Measurements from ENCODE around the gene CDR2.
"Not testable (repeated sequence)": the region's sequence is repeated elsewhere in the genome, so short reads cannot be mapped to it uniquely, and the experiment has no call there.

The CDR2 gene

DNA sequence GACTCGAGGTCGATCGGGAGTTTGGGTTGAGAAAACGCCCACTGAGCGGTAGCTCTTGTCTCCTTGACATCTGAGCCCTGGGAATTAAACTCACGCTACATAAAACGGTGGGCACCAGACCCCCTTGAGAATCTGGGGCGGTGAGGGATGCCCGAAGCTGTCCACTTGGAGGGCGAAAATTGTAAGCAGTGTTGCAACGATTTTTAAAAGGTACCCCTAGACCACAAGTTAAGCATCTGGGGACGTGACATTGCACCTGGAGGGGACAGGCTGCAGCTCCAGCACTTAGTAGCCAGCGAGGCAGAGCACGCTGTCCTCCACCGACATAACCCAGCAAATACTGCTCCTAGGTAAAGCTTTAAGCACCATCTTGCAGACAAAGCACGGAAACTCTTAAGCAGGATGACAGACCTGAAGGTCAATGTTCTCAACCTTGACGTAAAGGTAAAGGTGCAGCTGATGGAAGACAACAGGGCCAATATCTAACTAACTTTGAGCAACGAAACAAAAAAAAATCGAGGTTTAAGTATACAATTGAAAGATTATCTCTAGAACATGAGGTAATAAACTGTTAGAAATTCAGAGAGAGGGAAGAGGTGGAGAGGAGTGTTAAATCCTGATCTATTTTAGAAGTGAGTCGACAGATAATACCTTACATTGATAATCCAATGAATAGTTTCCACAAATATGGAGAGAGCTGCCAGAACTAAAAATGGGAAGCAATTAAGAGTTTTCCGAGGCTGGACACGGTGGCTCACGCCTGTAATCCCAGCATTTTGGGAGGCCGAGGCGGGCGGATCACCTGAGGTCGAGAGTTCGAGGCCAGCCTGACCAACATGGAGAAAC lies 921 bp upstream of the CDR2 start:
- no peak for TF ChIP-seq FOXA1 (IDR thresholded peaks at IDR 0.05)
- peak; percentile 22; the same call in 1 of the 2 replicates for TF ChIP-seq L3MBTL2 (conservative IDR thresholded peaks at IDR 0.05)
- no peak for TF ChIP-seq BHLHE40 (IDR thresholded peaks at IDR 0.05; ENCODE audit: borderline replicate concordance)
- TF ChIP-seq, protein P1, sequence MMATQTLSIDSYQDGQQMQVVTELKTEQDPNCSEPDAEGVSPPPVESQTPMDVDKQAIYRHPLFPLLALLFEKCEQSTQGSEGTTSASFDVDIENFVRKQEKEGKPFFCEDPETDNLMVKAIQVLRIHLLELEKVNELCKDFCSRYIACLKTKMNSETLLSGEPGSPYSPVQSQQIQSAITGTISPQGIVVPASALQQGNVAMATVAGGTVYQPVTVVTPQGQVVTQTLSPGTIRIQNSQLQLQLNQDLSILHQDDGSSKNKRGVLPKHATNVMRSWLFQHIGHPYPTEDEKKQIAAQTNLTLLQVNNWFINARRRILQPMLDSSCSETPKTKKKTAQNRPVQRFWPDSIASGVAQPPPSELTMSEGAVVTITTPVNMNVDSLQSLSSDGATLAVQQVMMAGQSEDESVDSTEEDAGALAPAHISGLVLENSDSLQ (IDR thresholded peaks at IDR 0.05) = no peak
- ChIA-PET POLR2A (interaction anchor here (1.1 kb wide), 1 partner anchor 20 kb away, joined by 4 read pairs; no protein-coding TSS in a partner anchor), CTCF (interaction anchor here (0.7 kb wide), 1 partner anchor 463 kb away, joined by 4 read pairs; no protein-coding TSS in a partner anchor)
- no peak for DNase-seq (ENCODE audit: extremely low spot score)

DNA sequence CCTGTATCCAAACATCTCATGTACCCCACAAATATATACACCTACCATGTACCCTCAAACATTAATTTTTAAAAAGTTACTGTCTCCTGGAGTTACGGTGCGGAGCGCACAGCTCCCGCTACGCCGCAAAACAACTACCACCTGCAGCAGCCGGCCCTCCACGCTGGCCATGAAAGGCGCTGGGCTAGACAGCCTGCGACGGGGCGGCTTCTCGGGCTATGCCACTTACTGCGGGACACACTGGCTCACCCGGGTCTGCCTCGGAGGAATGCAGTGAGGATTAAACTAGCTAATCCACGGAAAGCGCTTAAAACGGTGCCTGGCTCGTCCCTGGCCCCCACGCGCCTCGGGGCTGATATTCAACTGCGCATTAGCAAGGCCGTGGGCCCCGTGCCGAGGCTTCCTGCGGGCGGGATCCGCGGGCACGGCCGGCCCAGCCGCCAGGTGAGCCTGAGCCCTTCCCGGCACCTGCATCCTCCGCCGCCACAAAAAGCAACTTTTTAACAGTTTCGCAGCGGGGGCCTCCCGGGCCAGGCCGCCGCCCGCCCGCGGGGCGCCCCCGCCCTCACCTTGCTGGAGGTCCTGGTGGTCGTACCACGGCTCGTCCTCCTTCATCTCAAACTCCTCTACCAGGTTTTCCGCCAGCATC lies 633 bp downstream of the CDR2 start:
- CTCF ChIA-PET = no interaction called here
- DNase-seq (ENCODE audit: extremely low spot score) = peak; percentile 26
- POLR2A ChIA-PET = interaction anchor here (0.8 kb wide), 1 partner anchor 10 kb away, joined by 4 read pairs; no protein-coding TSS in a partner anchor
- TF ChIP-seq LEF1 (IDR thresholded peaks at IDR 0.05; ENCODE audit: borderline replicate concordance) = no peak
- TF ChIP-seq ELF4 (IDR thresholded peaks at IDR 0.05) = no peak
- no peak for TF ChIP-seq CTBP1 (IDR thresholded peaks at IDR 0.05; ENCODE audit: borderline replicate concordance)
- no peak for TF ChIP-seq SP1 (IDR thresholded peaks at IDR 0.05)
- peak; percentile 83 for TF ChIP-seq L3MBTL2 (conservative IDR thresholded peaks at IDR 0.05)

DNA sequence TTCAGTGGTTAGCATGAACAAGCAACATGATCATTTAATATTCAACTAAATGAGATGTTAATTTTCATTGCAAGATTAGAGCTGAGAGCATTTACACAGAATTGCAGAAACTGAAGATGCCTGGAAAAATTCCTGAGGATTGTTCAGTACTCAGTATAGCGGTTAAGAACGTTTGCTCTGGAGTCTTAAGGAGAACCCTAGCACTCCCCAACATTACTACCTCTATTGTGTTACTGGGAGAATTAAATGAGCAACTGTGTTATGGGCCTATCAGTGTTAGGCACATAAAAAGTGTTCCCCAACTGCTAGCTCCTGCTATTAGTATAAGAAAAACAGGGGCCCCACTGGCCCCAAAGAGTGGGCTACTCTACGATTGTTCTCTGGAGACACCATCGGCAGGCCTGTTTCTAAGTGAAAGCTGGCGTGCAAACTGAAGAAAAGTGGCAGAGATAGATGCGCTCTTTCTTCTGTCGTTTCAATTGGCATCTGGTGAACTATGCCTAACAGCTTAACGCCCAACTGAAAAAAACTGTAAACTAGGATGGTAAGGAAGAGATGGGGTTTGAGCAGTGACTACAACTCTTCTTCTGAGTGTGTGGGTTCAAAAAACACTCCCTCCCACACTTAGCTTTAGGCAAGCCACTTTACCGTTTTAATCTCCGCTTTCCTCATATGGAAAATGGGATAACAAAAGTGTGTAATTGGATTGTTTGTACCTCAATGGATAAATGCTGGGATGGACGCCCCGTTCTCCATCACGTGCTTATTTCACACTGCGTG lies 1.3 kb downstream of the CDR2 start:
- TF ChIP-seq ZNF384 (IDR thresholded peaks at IDR 0.05) = no peak
- TF ChIP-seq, protein P1 (IDR thresholded peaks at IDR 0.05) = no peak
- no peak for TF ChIP-seq TARDBP (IDR thresholded peaks at IDR 0.05)
- no peak for TF ChIP-seq FOXM1 (IDR thresholded peaks at IDR 0.05; ENCODE audit: borderline replicate concordance)
- TF ChIP-seq FOXK2 (IDR thresholded peaks at IDR 0.05) = no peak
- TF ChIP-seq SUZ12 (IDR thresholded peaks at IDR 0.05) = no peak
- no peak for TF ChIP-seq NFRKB (IDR thresholded peaks at IDR 0.05)
- DNase-seq (ENCODE audit: extremely low spot score) = no peak
- CTCF ChIA-PET = no interaction called here
- POLR2A ChIA-PET = interaction anchor here (0.8 kb wide), 1 partner anchor 9 kb away, joined by 4 read pairs; no protein-coding TSS in a partner anchor

DNA sequence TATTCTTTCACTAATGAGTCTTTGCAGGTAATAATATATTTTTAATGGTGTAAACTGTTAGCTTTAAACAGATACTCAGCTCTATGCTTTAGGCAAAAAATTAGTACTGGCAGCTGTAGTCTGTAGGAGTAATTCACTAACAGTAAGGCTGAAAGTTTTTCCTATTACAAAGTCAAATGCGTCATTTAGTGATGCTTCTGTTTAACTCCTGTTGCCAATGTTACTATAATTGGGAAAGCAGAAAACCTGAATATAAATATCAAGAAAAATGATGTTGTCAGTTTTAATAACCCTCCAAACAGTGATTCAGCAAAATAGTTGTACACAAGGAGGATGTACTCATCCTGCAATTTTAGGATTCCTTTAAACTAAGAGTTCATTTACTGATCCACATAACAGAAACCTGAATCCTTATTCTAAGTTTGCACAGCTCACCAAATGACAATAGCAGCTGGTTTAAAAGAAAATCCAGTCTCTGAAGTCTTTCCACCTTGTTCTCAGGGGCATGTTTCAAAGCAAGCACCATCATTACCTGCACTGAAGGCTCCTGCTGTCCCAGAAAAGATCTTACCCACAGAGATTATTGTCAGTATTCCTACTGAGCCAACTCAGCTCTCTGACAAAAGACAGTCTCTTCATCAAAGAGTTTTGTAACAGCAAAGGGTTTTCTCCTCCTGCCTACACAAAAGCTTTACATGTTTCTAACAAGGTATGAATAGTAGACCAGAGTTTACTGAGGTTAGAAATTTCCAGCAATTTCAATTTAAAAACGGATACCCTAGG lies 4.2 kb downstream of the CDR2 start:
- ChIA-PET CTCF (no interaction called here), POLR2A (no interaction called here)
- TF ChIP-seq FOXA1 (IDR thresholded peaks at IDR 0.05) = no peak
- TF ChIP-seq ZNF384 (IDR thresholded peaks at IDR 0.05) = no peak
- TF ChIP-seq, protein P1 (IDR thresholded peaks at IDR 0.05) = no peak
- no peak for TF ChIP-seq SUZ12 (IDR thresholded peaks at IDR 0.05)
- no peak for TF ChIP-seq LEF1 (IDR thresholded peaks at IDR 0.05; ENCODE audit: borderline replicate concordance)
- TF ChIP-seq BHLHE40 (IDR thresholded peaks at IDR 0.05; ENCODE audit: borderline replicate concordance) = no peak
- TF ChIP-seq ELF4 (IDR thresholded peaks at IDR 0.05) = no peak
- DNase-seq (ENCODE audit: extremely low spot score) = no peak

DNA sequence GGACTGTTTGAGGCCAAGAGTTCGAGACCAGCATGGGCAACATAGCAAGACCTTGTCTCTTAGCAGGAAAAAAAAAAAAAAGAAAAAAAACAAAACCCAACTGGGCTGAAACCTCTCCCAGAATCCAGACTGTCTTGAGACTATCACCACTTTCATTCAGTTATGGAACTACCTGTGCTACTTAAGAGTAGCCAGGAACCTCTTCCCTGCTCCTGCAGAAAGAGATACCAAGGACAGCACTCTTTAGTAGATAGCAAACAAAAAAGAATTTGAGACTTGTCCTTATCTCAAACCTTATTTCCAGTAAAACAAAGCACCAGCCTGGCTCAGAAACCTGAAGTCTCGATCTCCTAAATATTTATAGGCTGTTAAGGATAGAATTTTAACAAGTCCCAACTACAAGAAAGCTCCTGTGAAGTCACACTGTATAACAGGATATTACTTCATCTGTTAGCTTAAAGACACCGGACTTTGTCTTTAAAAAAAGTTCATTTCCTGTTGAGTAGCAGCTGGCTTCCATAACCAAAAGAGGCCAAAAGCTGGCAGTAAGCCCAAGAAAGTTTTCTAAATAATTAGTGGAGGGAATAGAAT lies 5.1 kb downstream of the CDR2 start:
- CTCF ChIA-PET = interaction anchor here (0.6 kb wide), 1 partner anchor 1181 kb away, joined by 3 read pairs; no protein-coding TSS in a partner anchor
- TF ChIP-seq FOXK2 (IDR thresholded peaks at IDR 0.05) (no peak), LEF1 (IDR thresholded peaks at IDR 0.05; ENCODE audit: borderline replicate concordance) (no peak), SUZ12 (IDR thresholded peaks at IDR 0.05) (no peak), CTBP1 (IDR thresholded peaks at IDR 0.05; ENCODE audit: borderline replicate concordance) (no peak), ARNT (IDR thresholded peaks at IDR 0.05) (no peak), FOXA1 (IDR thresholded peaks at IDR 0.05) (no peak), L3MBTL2 (conservative IDR thresholded peaks at IDR 0.05) (no peak), BHLHE40 (IDR thresholded peaks at IDR 0.05; ENCODE audit: borderline replicate concordance) (no peak), ZNF384 (IDR thresholded peaks at IDR 0.05) (no peak), TARDBP (IDR thresholded peaks at IDR 0.05) (no peak), SP1 (IDR thresholded peaks at IDR 0.05) (no peak), HDGF (IDR thresholded peaks at IDR 0.05; ENCODE audit: borderline replicate concordance) (no peak), ELF4 (IDR thresholded peaks at IDR 0.05) (no peak), NFRKB (IDR thresholded peaks at IDR 0.05) (no peak), FOXM1 (IDR thresholded peaks at IDR 0.05; ENCODE audit: borderline replicate concordance) (no peak)
- TF ChIP-seq, protein P1 (IDR thresholded peaks at IDR 0.05) = no peak
- DNase-seq (ENCODE audit: extremely low spot score) = no peak
- POLR2A ChIA-PET = no interaction called here

DNA sequence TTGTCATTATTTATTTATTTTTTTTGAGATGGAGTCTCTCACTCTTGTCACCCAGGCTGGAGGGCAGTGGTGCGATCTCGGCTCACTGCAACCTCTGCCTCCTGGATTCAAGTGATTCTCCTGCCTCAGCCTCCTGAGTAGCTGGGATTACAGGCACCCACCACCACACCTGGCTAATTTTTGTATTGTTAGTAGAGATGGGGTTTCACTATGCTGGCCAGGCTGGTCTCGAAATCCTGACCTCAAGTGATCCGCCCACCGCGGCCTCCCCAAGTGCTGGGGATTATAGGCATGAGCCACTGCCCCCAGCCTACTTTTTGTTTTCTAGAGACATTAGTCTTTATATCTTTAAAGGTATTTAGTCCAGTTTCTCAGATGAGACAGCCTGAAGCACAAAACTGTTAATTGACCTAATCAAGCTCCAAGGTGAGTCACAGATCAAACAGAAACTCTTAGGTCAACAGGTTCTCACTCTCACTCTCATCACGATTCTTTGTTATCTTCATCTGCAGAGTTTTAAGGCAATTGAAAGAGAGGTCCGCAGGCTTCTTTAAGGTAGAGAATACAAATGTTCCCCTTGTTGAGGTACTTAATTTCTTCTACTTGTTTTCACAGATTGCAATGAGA lies 6.1 kb downstream of the CDR2 start:
- POLR2A ChIA-PET; DNase-seq (ENCODE audit: extremely low spot score): not testable (repeated sequence)
- CTCF ChIA-PET = interaction anchor here (0.7 kb wide), 1 partner anchor 1654 kb away, joined by 3 read pairs; no protein-coding TSS in a partner anchor
